Activated T-cell treated with anti-CD3 and anti-CD28 coated beads, Interleukin-2, amount 50 U/mL, for 24 hours (primary cell): ENCODE data around the gene PPP2R5E.

Experiments used
- DNase-seq: peaks from one replicate; pipeline ENCODE4 v3.0.0-alpha.2; 2020
- H3K27ac Mint-ChIP-seq: 2 replicates; pipeline ENCODE4 v1.8.0; 2020; ENCODE audit warnings: mild to moderate bottlenecking, mixed read lengths
- H3K27me3 Mint-ChIP-seq: 2 replicates; pipeline ENCODE4 v1.8.0; 2020; ENCODE audit warnings: mixed read lengths
- H3K36me3 Mint-ChIP-seq: 2 replicates; pipeline ENCODE4 v1.8.0; 2020; ENCODE audit warnings: low read depth, mixed read lengths
- H3K4me1 Mint-ChIP-seq: 2 replicates; pipeline ENCODE4 v1.8.0; 2020; ENCODE audit warnings: low read depth, mixed read lengths
- H3K4me3 Mint-ChIP-seq: 2 replicates; pipeline ENCODE4 v1.8.0; 2020; ENCODE audit warnings: mild to moderate bottlenecking, moderate library complexity, mixed read lengths
- H3K9me3 Mint-ChIP-seq: 2 replicates; pipeline ENCODE4 v1.8.0; 2020; ENCODE audit warnings: mixed read lengths

The PPP2R5E gene

GRCh38 chr14:63322472-63322871 lies 220.7 kb downstream of the PPP2R5E start:
- H3K27me3 Mint-ChIP-seq, result peaks cover 20% of the 10 kb centered on the region
- no peak overlapping the region for H3K27ac Mint-ChIP-seq
- H3K4me3 Mint-ChIP-seq, result no peak overlapping the region
- no peaks in the 10 kb centered on the region for H3K9me3 Mint-ChIP-seq
- H3K4me1 Mint-ChIP-seq, result no peaks in the 10 kb centered on the region
- no peaks in the 10 kb centered on the region for H3K36me3 Mint-ChIP-seq
- DNase-seq, result no peak
